ENCODE data around the gene PRKAR2B. TPM values are rescaled to one million over a fixed set of nuclear protein-coding genes. Genes with fewer than 3 reads are reported as not detected.
A peak's percentile ranks its signal among the peaks of the same experiment; 100 is the strongest.

The PRKAR2B gene
- total RNA-seq, 1 donor from 2014 or later, result 17.8 TPM

- ATAC-seq (no peak), DNase-seq (ENCODE audit: low spot score) (no peak)
- intact Hi-C loops (cut with DNase I), result no loop called here
Observed at GRCh38 chr7:107166736-107167426, 122.4 kb downstream of the PRKAR2B start.

GRCh38 chr7:107167483-107168232, 123.2 kb downstream of the PRKAR2B start:
- no peak for DNase-seq (ENCODE audit: low spot score)
- intact Hi-C loops (cut with DNase I), result no loop called here
- ATAC-seq, result peak; percentile 36

DNA sequence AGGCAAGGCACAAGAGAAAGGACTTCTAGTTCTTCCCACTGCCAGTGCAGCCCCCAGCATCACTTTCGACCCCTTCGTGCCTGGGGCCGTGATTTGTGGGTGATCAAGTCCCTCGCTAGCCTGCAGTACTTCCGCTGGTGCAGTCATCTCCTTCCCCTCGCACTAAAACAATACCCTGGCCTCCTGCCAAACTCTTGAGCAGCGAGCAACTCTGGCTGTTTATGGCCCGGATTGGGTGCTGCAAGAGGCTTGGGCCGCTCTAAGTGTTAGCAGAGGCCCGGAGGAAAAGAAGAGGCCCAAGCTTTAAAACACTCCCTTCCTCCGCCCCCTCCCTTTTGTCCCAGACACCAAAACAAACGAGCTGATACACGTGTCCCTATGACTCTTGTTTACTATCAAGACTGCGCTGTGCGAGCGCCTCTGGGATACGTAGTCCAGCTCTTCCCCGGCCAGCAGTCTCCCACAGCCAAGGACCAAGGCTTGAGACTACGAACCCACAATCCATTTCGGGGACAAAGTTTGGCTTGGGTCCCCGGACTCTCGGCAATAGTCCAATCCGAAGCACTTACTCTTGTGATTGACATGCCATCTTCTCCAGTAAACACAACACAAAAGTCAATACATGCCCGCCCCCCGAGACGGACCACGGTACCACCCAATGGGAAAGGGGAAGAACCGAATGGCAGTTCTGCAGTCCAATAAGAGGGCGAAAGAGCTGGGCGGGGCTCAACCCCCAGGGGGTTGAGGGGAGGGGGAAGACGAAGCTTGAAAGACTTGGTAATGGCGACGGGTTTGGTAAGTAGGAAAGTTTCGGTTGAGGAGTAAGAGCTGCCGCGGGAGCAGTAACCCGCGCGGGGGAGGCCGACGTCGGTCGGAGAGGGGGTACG, 124.0 kb downstream of the PRKAR2B start, which contains the start of gene HBP1:
Gene HBP1 (plus strand): TSS at position 771 of the 887 bp plus-strand sequence. CDS start 10,891 bp downstream, outside the sequence.
- peak; percentile 95 for ATAC-seq
- intact Hi-C loops (cut with DNase I), result no loop called here

GRCh38 chr7:107169120-107170050, 124.9 kb downstream of the PRKAR2B start:
- DNase-seq (ENCODE audit: low spot score), result peak; percentile 99
- intact Hi-C loops (cut with DNase I), result no loop called here
- peak; percentile 85 for ATAC-seq

More for the DNA sequence above, 124.0 kb downstream of the PRKAR2B start, which contains the start of gene HBP1:
- DNase-seq (ENCODE audit: low spot score), result peak; percentile 99

DNA sequence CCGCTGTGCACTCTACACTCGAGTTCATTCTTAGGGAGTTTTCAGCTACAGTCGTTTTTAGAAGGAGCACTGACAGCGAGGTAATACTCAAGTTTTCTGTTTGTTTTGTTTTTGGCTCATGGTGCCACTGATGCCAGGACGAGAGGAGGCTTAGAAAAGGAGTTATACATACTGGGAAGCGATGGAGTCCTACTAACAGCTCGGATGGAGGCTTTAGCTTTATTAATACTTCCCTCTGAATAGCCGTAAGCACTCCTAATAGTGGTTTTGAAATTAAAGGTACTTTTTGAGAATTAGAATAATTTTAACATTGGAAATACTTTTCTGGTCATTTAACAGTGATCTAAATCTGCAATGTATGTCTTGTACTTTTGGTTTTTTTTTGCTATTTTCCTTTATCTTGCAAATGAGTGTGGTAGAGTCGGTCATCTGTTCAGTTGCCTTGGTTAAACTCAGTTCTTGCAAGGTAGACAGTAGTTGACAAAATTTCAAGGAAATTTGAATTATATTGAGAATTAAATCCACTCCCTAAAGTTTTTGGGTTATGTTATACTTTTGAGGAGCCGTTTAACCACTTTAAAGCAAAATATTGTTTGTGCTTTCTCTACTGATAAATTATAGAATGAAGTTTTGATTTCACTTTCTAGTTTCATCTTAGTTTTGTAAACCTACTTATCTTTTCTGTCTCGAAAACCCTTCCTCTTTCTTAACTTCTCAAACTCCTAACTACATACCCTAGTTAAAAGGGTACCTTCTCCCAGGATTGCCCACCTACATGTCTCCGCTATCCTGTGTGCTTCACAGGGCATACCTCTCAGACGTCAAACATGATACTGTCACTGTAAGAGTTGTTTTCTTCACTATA, 125.8 kb downstream of the PRKAR2B start:
- ATAC-seq (no peak), DNase-seq (ENCODE audit: low spot score) (no peak)
- intact Hi-C loops (cut with DNase I), result no loop called here

DNA sequence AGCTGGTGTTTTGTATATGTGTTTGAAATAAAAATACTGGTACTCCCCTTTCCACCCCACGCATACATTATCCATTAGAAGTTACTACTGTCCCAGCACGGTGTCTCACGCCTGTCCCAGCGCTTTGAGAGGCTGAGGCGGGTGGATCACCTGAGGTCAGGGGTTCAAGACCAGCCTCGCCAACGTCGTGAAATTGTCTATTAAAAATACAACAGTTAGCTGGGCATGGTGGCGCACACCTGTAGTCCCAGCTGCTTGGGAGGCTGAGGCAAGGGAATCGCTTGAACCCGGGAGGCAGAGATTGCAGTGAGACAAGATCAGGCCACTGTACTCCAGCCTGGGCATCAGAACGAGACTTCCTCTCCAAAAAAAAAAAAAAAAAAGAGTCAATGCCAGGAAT, 127.0 kb downstream of the PRKAR2B start:
- ATAC-seq (no peak), DNase-seq (ENCODE audit: low spot score) (no peak)
- intact Hi-C loops (cut with DNase I), result no loop called here

DNA sequence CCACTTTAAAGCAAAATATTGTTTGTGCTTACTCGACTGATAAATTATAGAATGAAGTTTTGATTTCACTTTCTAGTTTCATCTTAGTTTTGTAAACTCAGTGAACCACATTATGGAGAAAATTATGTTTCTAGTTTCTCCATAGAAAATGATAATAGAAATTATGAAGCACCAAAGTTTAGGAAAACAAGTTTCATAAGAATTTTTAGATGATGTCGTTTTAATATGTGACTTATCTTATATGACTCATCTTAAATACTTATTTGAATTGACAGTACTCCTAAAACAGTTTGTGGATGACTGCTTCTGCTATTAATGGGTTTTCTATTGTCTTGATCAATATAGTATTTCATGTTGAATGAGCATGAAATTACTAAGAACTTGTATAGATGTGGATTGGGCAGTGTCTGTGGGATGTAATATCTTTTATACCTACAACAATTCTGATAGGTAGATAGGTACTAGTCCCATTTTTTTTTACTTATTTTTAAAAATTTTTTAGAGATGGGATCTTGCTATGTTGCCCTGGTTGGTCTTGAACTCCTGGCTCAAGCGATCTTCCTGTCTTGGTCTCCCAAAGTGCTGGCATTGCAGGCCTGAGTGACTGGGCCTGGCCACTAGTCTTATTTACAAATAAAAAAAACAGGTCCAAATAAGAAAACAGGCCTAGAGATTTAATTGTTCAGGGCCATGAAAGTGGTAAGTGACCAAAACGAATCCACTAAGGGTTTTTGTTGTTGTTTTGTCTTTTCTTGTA, 127.9 kb downstream of the PRKAR2B start:
- ATAC-seq (no peak), DNase-seq (ENCODE audit: low spot score) (no peak)
- intact Hi-C loops (cut with DNase I), result no loop called here

- no peak for DNase-seq (ENCODE audit: low spot score)
- ATAC-seq, result no peak
- intact Hi-C loops (cut with DNase I), result no loop called here
Observed at GRCh38 chr7:107173191-107173590, 128.7 kb downstream of the PRKAR2B start.

- ATAC-seq (no peak), DNase-seq (ENCODE audit: low spot score) (no peak)
- intact Hi-C loops (cut with DNase I), result no loop called here
Observed at GRCh38 chr7:107173691-107174406, 129.3 kb downstream of the PRKAR2B start.

DNA sequence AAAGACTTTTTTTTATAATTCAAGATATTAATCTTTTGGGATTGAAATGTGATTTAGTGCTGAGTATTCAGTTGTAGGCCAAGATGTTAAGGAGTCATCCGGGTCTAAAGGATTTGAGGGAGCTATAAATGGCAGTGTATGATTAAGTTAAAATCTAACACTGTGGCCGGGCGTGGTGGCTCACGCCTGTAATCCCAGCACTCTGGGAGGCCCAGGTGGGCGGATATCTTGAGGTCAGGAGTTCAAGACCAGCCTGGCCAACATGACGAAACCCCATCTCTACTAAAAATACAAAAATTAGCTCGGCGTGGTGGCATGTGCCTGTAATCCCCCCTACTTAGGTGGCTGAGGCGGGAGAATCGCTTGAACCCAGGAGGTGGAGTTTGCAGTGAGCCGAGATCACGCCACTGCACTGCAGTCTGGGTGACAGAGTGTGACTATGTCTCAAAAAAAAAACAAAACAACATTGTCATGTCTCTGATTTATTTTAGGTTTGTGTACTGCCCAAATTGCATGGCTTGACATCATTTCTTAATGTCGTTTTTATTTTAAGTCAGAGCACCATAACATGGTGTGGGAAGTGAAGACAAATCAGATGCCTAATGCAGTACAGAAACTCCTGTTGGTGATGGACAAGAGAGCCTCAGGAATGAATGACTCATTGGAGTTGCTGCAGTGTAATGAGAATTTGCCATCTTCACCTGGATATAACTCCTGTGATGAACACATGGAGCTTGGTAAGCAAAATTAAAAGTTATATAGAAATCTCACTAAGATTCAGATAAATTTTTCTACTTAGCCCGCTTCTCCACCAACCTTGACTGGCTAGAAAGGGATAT, 135.0 kb downstream of the PRKAR2B start:
- intact Hi-C loops (cut with DNase I), result no loop called here
- no peak for ATAC-seq
- DNase-seq (ENCODE audit: low spot score), result no peak

DNA sequence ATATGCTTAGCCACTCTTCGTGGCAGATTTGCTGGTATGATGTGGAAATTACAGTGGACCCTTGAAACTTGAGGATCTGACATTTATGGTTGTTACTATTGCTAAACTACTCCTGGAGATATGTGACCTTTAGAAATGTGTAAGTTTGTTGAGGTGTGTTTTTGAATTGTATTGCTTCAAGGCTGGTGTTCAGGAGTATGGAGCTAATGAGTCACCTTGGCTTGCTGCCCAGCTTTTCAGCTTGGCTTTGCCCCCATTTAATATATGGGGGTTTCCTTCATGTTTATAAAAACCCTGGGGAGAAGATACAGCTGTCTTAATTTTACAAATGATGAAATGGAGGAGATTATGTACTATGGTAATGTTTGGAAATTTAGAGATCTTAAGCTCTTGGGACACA, 135.9 kb downstream of the PRKAR2B start:
- ATAC-seq (no peak), DNase-seq (ENCODE audit: low spot score) (no peak)
- intact Hi-C loops (cut with DNase I), result no loop called here

GRCh38 chr7:107181172-107181571, 136.7 kb downstream of the PRKAR2B start:
- no peak for DNase-seq (ENCODE audit: low spot score)
- ATAC-seq, result no peak
- intact Hi-C loops (cut with DNase I), result no loop called here

DNA sequence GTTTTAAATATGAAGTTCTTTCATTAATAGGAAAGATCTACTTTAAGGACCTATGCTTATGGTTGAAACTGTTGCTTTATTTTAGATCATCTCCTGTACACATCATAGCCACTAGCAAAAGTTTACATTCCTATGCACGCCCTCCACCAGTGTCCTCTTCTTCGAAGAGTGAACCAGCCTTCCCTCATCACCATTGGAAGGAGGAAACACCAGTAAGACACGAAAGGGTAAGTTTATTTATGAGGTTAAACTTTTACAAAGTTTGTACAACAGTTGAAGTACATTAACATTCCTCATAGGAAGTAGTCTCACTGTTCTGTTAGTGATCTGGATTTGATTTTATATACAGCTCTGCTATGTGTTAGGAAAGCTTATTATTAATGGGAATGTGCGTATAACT, 141.2 kb downstream of the PRKAR2B start:
- no peak for ATAC-seq
- intact Hi-C loops (cut with DNase I), result no loop called here
- no peak for DNase-seq (ENCODE audit: low spot score)

- DNase-seq (ENCODE audit: low spot score) (no peak), ATAC-seq (no peak)
- intact Hi-C loops (cut with DNase I), result no loop called here
Observed at GRCh38 chr7:107186240-107186639, 141.7 kb downstream of the PRKAR2B start.

- ATAC-seq, result no peak
- intact Hi-C loops (cut with DNase I), result no loop called here
- no peak for DNase-seq (ENCODE audit: low spot score)
Observed at GRCh38 chr7:107187774-107188173, 143.3 kb downstream of the PRKAR2B start.

Data from sciatic nerve (tissue), 2 donors.